Right lobe of liver (tissue), 4 donors: ENCODE results near the gene JCAD.

ENCODE experiments used
- CTCF ChIP-seq, 4 donors: fragments of 200-600 bp in 3 of 4; fragments of 450-650 bp in 1 of 4; IDR thresholded peaks; one replicate each; pipeline versions ENCODE4 v1.5.1 to v1.8.0; 2016 to 2022; ENCODE audit warnings: antibody characterized with exemption in 4 of 4, mild to moderate bottlenecking in 2 of 4
- POLR2A ChIP-seq: fragments of 450-650 bp; IDR thresholded peaks from one replicate; pipeline ENCODE4 v1.6.1; 2017; ENCODE audit warnings: antibody characterized with exemption, mild to moderate bottlenecking
- donor health status: DM: no; HTN: no; CAD: no.
- donor health status: DM: no; HTN: no; CAD: no.
- donor health status: DM: no; HTN: yes; CAD: no.

DNA sequence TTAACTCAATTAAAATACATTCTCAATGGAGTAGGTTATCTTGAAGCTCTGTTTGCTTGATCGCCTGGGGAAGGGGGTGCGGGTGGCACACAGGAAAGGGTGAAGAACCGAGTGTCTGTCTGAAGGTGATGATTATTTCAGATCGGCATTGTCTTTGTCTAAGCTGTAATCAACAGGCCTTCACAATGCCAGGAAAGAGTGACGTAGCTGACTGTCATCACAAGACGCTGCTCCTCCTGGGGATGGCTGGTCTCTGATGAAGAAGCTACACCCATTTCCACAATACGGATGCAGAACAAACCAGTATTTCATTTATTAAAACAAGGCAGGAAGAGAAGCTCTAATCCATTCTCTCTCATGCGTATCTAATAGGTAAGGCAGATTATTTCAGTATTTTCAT is 19.4 kb downstream of the JCAD start:
- TF ChIP-seq CTCF (IDR thresholded peaks at IDR 0.05) = no peak
- TF ChIP-seq POLR2A = no peak
